ENCODE results near the gene NAXE. TPM values are rescaled to one million over a fixed set of nuclear protein-coding genes. Genes with fewer than 3 reads are reported as not detected.

NAXE gene
- total and polyA plus RNA-seq, 2 of the 13 experiments (the other 11 are each of a cell fraction or from before 2014, with no cell fraction given), result 39.4 to 59.4 TPM

GRCh38 chr1:156640842-156641706 is 49.5 kb downstream of the NAXE start (continued):
- TF ChIP-seq ZNF687 (CRISPR knock-in tag; IDR thresholded peaks at IDR 0.05) (0 out of 2 replicates have a peak, but pooled peaks have one; percentile 19), AKAP8 (CRISPR knock-in tag; IDR thresholded peaks at IDR 0.05) (peak; percentile 96), ZC3H13 (CRISPR knock-in tag; IDR thresholded peaks at IDR 0.05) (peak; percentile 67), ZNF263 (CRISPR knock-in tag; IDR thresholded peaks at IDR 0.05) (peak; percentile 83), AGO2 (optimal IDR thresholded peaks at IDR 0.05; ENCODE audit: low read depth, low read length) (peak; percentile 90), AGO1 (IDR thresholded peaks at IDR 0.05; ENCODE audit: low read depth, low read length, poor library complexity, severe bottlenecking) (peak; percentile 93), KDM2A (CRISPR knock-in tag; IDR thresholded peaks at IDR 0.05; ENCODE audit: borderline replicate concordance, low read depth) (peak; percentile 46; the same call in 1 of the 2 replicates), POLR2A (IDR thresholded peaks at IDR 0.05; ENCODE audit: insufficient read depth in 1 of 2, low read depth in 2 of 2, low read length in 2 of 2) (peak in 1 of 2 experiments; percentile 51; a peak in 2 of 4 replicates), ZNF329 (CRISPR knock-in tag; IDR thresholded peaks at IDR 0.05; ENCODE audit: low read depth) (no peak), POLR2G (IDR thresholded peaks at IDR 0.05; ENCODE audit: low read depth, low read length) (0 out of 2 replicates have a peak, but pooled peaks have one; percentile 55), ZNF326 (CRISPR knock-in tag; IDR thresholded peaks at IDR 0.05; ENCODE audit: borderline replicate concordance) (0 out of 2 replicates have a peak, but pooled peaks have one; percentile 17)

Data from HepG2 (cell line).